Left ventricle myocardium inferior (tissue), 1 donor: ENCODE measurements around the gene CCDC183. TPM values are rescaled to one million over a fixed set of nuclear protein-coding genes. Genes with fewer than 3 reads are reported as not detected.
"Not testable (repeated sequence)": the region's sequence is repeated elsewhere in the genome, so short reads cannot be mapped to it uniquely, and the experiment has no call there.

Experiments
- DNase-seq: peaks from one replicate; pipeline ENCODE4 v3.0.0-alpha.2; 2020
- H3K27ac ChIP-seq: fragments of 200-600 bp; replicated peaks from 2 replicates; pipeline ENCODE4 v1.8.0; 2021
- H3K27me3 ChIP-seq: fragments of 200-600 bp; 2 replicates; pipeline ENCODE4 v1.8.0; 2021; ENCODE audit warnings: low read depth
- H3K36me3 ChIP-seq: fragments of 200-600 bp; 2 replicates; pipeline ENCODE4 v1.8.0; 2021
- H3K4me1 ChIP-seq: fragments of 200-600 bp; 2 replicates; pipeline ENCODE4 v1.8.0; 2021
- H3K4me3 ChIP-seq: fragments of 200-600 bp; 2 replicates; pipeline ENCODE4 v1.8.0; 2021; ENCODE audit warnings: mild to moderate bottlenecking, moderate library complexity
- H3K9me3 ChIP-seq: fragments of 200-600 bp; replicated peaks from 2 replicates; pipeline ENCODE4 v1.8.0; 2021
- intact Hi-C: fragments of 100-400 bp; cut with micrococcal nuclease; formaldehyde crosslinking; loops from one replicate; pipeline ENCODE4 v1.11.0; 2022
- total RNA-seq: library from RNA; stranded (reverse); fragmentation: NEBNext Ultra II Directional; extraction: Animal tissue kit (Norgen Biotek cat#: 25700); gene quantifications from one replicate; pipeline ENCODE4 v1.2.1, GENCODE V29; 2021
- TF ChIP-seq, protein P1 (sequence below): fragments of 200-600 bp; IDR thresholded peaks from 2 replicates; pipeline ENCODE4 v1.8.0; 2021; ENCODE audit warnings: antibody characterized with exemption, mild to moderate bottlenecking, borderline replicate concordance
- donor health status: DM: no; HTN: yes; CAD: no; lungs with severe emphysema.

CCDC183 gene
- total RNA-seq, 1 donor from 2014 or later = 2.1 TPM

- Histone ChIP-seq H3K27ac (no peak overlapping the region), H3K9me3 (no peaks in the 10 kb centered on the region), H3K4me1 (no peaks in the 10 kb centered on the region), H3K27me3 (no peaks in the 10 kb centered on the region), H3K36me3 (no peaks in the 10 kb centered on the region), H3K4me3 (no peak overlapping the region)
- intact Hi-C loops = no loop called here
- no peak for DNase-seq
- TF ChIP-seq, protein P1, sequence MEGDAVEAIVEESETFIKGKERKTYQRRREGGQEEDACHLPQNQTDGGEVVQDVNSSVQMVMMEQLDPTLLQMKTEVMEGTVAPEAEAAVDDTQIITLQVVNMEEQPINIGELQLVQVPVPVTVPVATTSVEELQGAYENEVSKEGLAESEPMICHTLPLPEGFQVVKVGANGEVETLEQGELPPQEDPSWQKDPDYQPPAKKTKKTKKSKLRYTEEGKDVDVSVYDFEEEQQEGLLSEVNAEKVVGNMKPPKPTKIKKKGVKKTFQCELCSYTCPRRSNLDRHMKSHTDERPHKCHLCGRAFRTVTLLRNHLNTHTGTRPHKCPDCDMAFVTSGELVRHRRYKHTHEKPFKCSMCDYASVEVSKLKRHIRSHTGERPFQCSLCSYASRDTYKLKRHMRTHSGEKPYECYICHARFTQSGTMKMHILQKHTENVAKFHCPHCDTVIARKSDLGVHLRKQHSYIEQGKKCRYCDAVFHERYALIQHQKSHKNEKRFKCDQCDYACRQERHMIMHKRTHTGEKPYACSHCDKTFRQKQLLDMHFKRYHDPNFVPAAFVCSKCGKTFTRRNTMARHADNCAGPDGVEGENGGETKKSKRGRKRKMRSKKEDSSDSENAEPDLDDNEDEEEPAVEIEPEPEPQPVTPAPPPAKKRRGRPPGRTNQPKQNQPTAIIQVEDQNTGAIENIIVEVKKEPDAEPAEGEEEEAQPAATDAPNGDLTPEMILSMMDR = no peak
Measured at GRCh38 chr9:136779808-136780207, 16.3 kb upstream of the CCDC183 start.

DNA sequence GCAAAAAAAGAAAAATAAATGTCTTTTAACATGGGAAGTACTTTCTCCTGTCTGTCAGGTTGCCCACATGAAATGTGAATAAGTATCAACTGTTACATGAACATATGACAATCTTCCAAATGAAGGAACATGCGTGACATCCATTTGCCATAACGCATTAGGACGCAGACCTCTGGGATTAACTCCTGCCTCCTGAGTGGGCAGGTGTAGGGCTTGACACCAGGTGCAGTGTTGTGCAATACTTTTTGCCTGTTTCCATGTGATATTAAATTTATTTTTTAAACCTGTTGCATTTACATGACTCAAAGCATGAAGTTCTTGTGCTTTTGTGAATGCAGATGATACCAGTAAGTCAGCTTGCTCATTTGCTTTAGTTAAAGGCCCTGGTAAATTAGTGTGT lies 13.7 kb upstream of the CCDC183 start:
- Histone ChIP-seq H3K27ac (no peak overlapping the region), H3K4me1 (peaks cover 2% of the 10 kb centered on the region), H3K27me3 (no peaks in the 10 kb centered on the region), H3K36me3 (no peaks in the 10 kb centered on the region), H3K4me3 (no peak overlapping the region), H3K9me3 (no peaks in the 10 kb centered on the region)
- TF ChIP-seq, protein P1 = no peak
- no peak for DNase-seq
- intact Hi-C loops = no loop called here

DNA sequence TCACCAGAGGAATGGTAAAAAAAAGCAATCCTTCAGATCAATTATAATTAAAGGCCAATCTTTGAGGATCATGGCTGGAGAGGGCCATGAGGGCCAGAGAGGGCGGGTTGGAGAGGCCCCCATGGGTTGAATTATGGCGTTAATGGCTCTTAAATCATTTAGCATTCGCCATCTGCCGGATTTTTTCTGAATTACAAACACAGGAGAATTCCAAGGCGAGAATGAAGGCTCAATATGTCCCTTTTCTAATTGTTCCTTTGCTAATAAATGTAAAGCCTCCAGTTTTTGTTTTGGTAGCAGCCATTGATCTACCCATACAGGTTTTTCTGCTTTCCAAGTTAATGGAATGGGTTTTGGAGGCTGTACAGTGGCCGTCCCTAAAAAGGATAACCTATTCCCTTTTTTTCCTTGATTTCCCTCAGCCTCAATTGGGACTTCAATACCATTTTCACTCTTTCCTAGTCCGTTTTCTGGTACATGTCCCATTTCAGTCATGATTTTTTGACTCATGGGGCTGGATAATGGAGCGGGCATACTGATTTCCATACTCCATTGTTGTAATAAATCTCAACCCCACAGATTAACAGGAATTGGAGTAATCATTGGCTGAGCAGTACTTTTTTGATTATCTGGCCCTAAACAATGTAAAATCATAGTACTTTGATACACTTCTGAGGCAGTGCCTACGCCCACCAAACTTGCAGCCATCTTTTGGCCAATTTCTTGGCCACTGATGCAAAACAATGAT lies 11.7 kb upstream of the CCDC183 start:
- DNase-seq = no peak
- no peak overlapping the region for H3K4me3 ChIP-seq
- H3K4me1 ChIP-seq = peaks cover 7% of the 10 kb centered on the region
- no peaks in the 10 kb centered on the region for H3K36me3 ChIP-seq
- H3K27ac ChIP-seq = no peak overlapping the region
- no peaks in the 10 kb centered on the region for H3K9me3 ChIP-seq
- H3K27me3 ChIP-seq = no peaks in the 10 kb centered on the region
- TF ChIP-seq, protein P1 = peak; percentile 62
- intact Hi-C loops = no loop called here

GRCh38 chr9:136784997-136785361 lies 11.2 kb upstream of the CCDC183 start:
- Histone ChIP-seq H3K27ac (no peak overlapping the region), H3K27me3 (no peaks in the 10 kb centered on the region), H3K9me3 (no peaks in the 10 kb centered on the region), H3K4me1 (peaks cover 9% of the 10 kb centered on the region), H3K36me3 (no peaks in the 10 kb centered on the region), H3K4me3 (no peak overlapping the region)
- no peak for DNase-seq
- TF ChIP-seq, protein P1 = no peak
- intact Hi-C loops = loop anchor here (5.0 kb wide), 1 partner anchor 252 kb away; no protein-coding TSS in a partner anchor

DNA sequence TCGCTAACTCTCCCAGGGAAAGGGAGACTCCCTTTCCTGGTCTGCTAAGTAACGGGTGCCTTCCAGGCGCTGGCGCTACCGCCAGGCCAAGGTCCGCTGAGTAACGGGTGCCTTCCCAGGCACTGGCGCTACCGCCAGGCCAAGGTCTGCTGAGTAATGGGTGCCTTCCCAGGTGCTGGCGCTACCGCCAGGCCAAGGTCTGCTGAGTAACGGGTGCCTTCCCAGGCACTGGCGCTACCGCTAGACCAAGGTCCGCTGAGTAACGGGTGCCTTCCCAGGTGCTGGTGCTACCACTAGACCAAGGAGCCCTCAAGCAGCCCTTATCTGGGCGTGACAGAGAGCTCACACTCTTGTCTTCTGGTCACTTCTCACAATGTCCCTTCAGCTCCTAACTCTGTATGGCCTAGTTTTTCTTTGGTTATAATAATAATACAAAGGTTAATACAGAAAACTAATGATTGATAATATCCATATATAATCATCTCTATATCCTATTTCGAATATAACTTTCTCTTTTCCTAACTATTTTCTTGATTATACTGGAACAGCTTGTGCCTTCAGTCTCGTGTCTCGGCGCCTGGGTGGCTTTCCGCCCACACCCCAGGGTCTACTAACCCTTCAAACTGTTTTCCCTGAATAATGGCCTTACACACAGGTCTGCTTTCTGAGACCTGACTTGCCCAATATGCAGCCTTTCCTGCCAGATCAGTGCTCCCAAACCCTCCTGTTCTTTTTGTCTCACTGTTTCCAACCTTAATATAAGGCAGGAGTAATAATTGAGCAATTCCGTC lies 10.4 kb upstream of the CCDC183 start:
- H3K9me3 ChIP-seq, DNase-seq, H3K27ac ChIP-seq, H3K4me3 ChIP-seq, H3K36me3 ChIP-seq, H3K27me3 ChIP-seq: not testable (repeated sequence)
- intact Hi-C loops = loop anchor here (5.0 kb wide), 1 partner anchor 252 kb away; no protein-coding TSS in a partner anchor
- peaks cover 16% of the 10 kb centered on the region for H3K4me1 ChIP-seq

DNA sequence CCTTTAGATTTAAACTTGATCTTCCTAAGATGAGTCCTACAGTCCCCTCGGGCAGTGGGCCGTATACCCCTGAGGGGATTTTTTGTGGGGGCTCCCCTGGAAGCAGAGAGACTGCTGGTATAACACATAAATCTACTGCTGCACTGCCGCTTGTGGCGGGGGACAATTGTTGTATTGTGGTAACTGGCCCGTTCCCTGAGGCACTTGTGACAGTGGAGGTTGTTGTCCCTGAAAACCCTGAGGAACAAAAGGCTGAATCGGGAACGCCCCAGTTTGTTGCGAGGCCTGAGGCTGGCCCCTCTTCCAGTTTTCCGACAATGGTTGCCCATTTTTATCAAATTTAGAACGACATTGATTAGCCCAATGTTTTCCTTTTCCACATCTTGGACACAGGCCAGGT lies 9.7 kb upstream of the CCDC183 start:
- intact Hi-C loops = loop anchor here (5.0 kb wide), 1 partner anchor 251 kb away; no protein-coding TSS in a partner anchor
- H3K4me1 ChIP-seq = peaks cover 18% of the 10 kb centered on the region
- H3K4me3 ChIP-seq = no peak overlapping the region
- H3K27me3 ChIP-seq = no peaks in the 10 kb centered on the region
- H3K36me3 ChIP-seq = no peaks in the 10 kb centered on the region
- TF ChIP-seq, protein P1 = no peak
- no peak overlapping the region for H3K27ac ChIP-seq
- DNase-seq = no peak
- H3K9me3 ChIP-seq = no peaks in the 10 kb centered on the region

DNA sequence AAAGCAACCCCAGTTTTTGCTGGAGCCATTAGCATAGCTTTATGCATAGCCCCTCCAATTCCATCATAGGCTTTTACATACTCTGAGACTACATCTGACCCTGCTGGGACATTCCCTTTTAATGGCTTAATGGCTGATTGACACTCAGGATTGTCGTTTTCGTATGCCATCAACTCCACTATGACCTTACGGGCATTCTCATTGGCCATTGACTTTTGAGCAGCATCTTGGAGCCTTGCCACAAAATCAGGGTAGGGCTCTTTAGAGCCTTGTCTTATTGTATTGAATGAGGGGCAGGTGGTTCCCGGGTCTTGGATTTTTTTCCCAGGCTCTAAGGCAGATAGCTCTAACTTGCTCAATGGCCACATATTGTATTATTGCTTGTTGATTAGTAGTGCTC lies 9.2 kb upstream of the CCDC183 start:
- intact Hi-C loops = loop anchor here (5.0 kb wide), 1 partner anchor 250 kb away; no protein-coding TSS in a partner anchor
- DNase-seq, H3K27ac ChIP-seq, H3K4me3 ChIP-seq, H3K36me3 ChIP-seq, H3K27me3 ChIP-seq, H3K9me3 ChIP-seq: not testable (repeated sequence)
- peaks cover 23% of the 10 kb centered on the region for H3K4me1 ChIP-seq
